ENCODE measurements around the gene ABR. TPM values are rescaled to one million over a fixed set of nuclear protein-coding genes. Genes with fewer than 3 reads are reported as not detected.
A peak's percentile ranks its signal among the peaks of the same experiment; 100 is the strongest.

ABR gene
- total and polyA plus RNA-seq, 3 donors from 2014 or later, result 30.6 to 52.7 (median 42.1) TPM

DNA sequence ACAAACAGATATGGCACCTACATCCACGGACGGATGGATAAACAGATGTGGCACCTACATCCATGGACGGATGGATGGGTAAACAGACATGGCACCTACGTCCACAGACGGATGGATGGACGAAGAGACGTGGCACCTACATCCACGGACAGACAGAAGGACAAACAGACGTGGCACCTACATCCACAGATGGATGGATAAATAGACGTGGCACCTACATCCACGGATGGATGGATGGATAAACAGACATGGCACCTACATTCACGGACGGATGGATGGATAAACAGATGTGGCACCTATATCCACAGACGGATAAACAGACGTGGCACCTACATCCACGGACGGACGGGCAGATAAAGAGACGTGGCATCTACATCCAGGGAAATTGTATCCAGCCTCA is 137.3 kb downstream of the ABR start:
- Histone ChIP-seq H3K9me3 (no peaks in the 10 kb centered on the region), H3K27me3 (no peaks in the 10 kb centered on the region), H3K27ac (no peak overlapping the region), H3K36me3 (ENCODE audit: low read depth, missing control alignments) (no peaks in the 10 kb centered on the region), H3K4me1 (peaks cover 10% of the 10 kb centered on the region), H3K4me3 (no peak overlapping the region)
- TF ChIP-seq POLR2A (IDR thresholded peaks at IDR 0.05) (no peak), CTCF (IDR thresholded peaks at IDR 0.05) (no peak)
- intact Hi-C loops (cut with DNase I; ENCODE audit: low total_unique reads), result no loop called here
- DNase-seq, result no peak
- WGBS, 2 donors, result 94 to 96% methylated on average over 19 of the region's 19 CpGs

DNA sequence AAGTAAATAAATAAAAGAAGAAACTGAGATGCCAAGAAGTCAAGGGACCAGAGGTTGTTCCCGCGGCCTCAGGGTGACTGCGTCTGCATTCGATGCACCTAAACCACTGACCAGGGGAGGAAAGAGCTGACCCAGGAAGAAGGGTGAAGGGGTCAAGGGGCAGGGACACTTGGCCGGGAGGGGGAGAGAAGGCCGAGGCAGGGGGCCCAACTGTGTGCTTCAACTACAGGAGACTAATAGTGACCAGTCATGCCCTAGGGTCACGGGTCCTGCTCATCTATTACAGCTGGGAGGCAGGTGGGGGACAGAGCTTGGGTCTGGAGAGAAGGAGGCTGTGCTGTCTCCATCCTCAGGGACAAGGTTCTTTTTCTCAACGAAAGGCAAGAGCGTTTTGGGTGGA is 138.0 kb downstream of the ABR start:
- Histone ChIP-seq H3K4me3 (no peak overlapping the region), H3K36me3 (ENCODE audit: low read depth, missing control alignments) (no peaks in the 10 kb centered on the region), H3K27ac (no peak overlapping the region), H3K9me3 (no peaks in the 10 kb centered on the region), H3K27me3 (no peaks in the 10 kb centered on the region), H3K4me1 (peaks cover 12% of the 10 kb centered on the region)
- TF ChIP-seq CTCF (IDR thresholded peaks at IDR 0.05) (no peak), POLR2A (IDR thresholded peaks at IDR 0.05) (no peak)
- no peak for DNase-seq
- 92 to 97% methylated on average over 9 of the region's 9 CpGs for WGBS, 2 donors
- intact Hi-C loops (cut with DNase I; ENCODE audit: low total_unique reads), result no loop called here

DNA sequence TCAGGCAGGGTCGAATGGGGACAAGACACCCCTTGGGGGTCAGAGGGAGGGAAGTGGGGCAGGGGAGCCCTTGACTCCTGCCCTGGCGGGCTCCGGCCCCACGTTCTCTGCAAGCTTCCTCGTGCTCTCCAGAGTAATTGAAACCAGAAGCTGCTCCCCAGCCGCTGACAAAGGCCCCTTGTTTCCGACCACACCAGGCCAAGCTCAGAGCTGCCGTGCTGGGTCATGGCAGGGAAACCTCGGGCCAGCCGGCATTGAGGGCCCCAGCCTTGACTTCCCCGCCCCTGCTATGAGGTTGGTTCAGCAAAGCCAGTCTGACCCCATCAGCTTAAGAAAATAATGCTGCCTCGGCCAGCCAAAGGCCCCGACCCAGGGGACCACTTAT is 139.6 kb downstream of the ABR start:
- no peak overlapping the region for H3K4me3 ChIP-seq
- H3K27me3 ChIP-seq, result no peaks in the 10 kb centered on the region
- DNase-seq, result no peak
- H3K27ac ChIP-seq, result peak overlapping the region in 1 of 2 donors; percentile 44
- TF ChIP-seq CTCF (IDR thresholded peaks at IDR 0.05) (no peak), POLR2A (IDR thresholded peaks at IDR 0.05) (no peak)
- peaks cover 12% of the 10 kb centered on the region for H3K4me1 ChIP-seq
- H3K36me3 ChIP-seq (ENCODE audit: low read depth, missing control alignments), result no peaks in the 10 kb centered on the region
- no peaks in the 10 kb centered on the region for H3K9me3 ChIP-seq
- intact Hi-C loops (cut with DNase I; ENCODE audit: low total_unique reads), result no loop called here
- WGBS, 2 donors, result 71 to 84% methylated on average over 4 to 13 of the region's 13 CpGs

GRCh38 chr17:1039511-1040215 is 140.1 kb downstream of the ABR start:
- no peak overlapping the region for H3K4me3 ChIP-seq
- DNase-seq, result peak; percentile 53
- TF ChIP-seq POLR2A (IDR thresholded peaks at IDR 0.05) (no peak), CTCF (IDR thresholded peaks at IDR 0.05) (no peak)
- H3K27ac ChIP-seq, result peak overlapping the region in 1 of 2 donors; percentile 44
- H3K9me3 ChIP-seq, result no peaks in the 10 kb centered on the region
- WGBS, 2 donors, result 85 to 90% methylated on average over 23 to 30 of the region's 30 CpGs
- no peaks in the 10 kb centered on the region for H3K27me3 ChIP-seq
- peaks cover 12% of the 10 kb centered on the region for H3K4me1 ChIP-seq
- no peaks in the 10 kb centered on the region for H3K36me3 ChIP-seq (ENCODE audit: low read depth, missing control alignments)
- intact Hi-C loops (cut with DNase I; ENCODE audit: low total_unique reads), result no loop called here

DNA sequence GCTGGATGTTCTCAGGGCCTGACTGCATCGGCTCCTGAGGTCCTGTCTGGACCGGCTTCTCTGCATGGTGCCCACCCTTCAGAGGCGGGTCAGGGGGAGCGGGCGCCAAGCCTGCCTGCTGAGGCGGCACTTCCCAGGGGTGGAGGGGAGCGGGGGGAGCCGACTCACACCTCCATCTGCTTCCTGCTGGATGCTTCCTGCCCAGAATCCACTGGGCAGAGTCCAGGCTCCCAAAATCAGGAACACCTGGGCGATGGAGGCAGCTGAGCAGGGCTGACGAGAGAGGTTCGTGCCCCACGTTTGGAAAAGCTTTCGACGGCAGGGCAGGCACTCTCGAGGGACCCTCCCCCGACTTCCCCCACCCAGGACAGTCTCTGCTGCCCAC is 140.7 kb downstream of the ABR start:
- Histone ChIP-seq H3K36me3 (ENCODE audit: low read depth, missing control alignments) (no peaks in the 10 kb centered on the region), H3K4me3 (no peak overlapping the region), H3K27ac (peak overlapping the region in 1 of 2 donors; percentile 44), H3K4me1 (peaks cover 11% of the 10 kb centered on the region), H3K9me3 (no peaks in the 10 kb centered on the region), H3K27me3 (no peaks in the 10 kb centered on the region)
- DNase-seq, result no peak
- no peak for TF ChIP-seq POLR2A (IDR thresholded peaks at IDR 0.05)
- no peak for TF ChIP-seq CTCF (IDR thresholded peaks at IDR 0.05)
- 83 to 89% methylated on average over 6 to 16 of the region's 16 CpGs for WGBS, 2 donors
- intact Hi-C loops (cut with DNase I; ENCODE audit: low total_unique reads), result no loop called here
